Central memory CD4-positive, alpha-beta T cell (primary cell): ENCODE data around the gene VANGL2.
A peak's percentile ranks its signal among the peaks of the same experiment; 100 is the strongest.

Experiments
- DNase-seq: peaks from one replicate; pipeline ENCODE4 v3.0.0; 2022

The VANGL2 gene

GRCh38 chr1:160465123-160465522, 64.8 kb downstream of the VANGL2 start:
- DNase-seq: no peak

GRCh38 chr1:160466961-160467360, 66.6 kb downstream of the VANGL2 start:
- no peak for DNase-seq

GRCh38 chr1:160467576-160467975, 67.2 kb downstream of the VANGL2 start:
- DNase-seq: no peak

GRCh38 chr1:160471253-160471652, 70.9 kb downstream of the VANGL2 start:
- peak; percentile 47 for DNase-seq

GRCh38 chr1:160472112-160472511, 71.7 kb downstream of the VANGL2 start:
- DNase-seq: no peak

GRCh38 chr1:160474392-160475242, 74.3 kb downstream of the VANGL2 start:
- no peak for DNase-seq
